GM19397 (cell line): ENCODE measurements around the gene PRPF6.

Source experiments
- ATAC-seq: cut with Tn5 transposase; IDR thresholded peaks from one replicate; pipeline ENCODE4 v1.9.1; 2021; ENCODE audit warnings: mild to moderate bottlenecking, moderate library complexity; ENCODE audit not compliant: unreplicated experiment

The PRPF6 gene

DNA sequence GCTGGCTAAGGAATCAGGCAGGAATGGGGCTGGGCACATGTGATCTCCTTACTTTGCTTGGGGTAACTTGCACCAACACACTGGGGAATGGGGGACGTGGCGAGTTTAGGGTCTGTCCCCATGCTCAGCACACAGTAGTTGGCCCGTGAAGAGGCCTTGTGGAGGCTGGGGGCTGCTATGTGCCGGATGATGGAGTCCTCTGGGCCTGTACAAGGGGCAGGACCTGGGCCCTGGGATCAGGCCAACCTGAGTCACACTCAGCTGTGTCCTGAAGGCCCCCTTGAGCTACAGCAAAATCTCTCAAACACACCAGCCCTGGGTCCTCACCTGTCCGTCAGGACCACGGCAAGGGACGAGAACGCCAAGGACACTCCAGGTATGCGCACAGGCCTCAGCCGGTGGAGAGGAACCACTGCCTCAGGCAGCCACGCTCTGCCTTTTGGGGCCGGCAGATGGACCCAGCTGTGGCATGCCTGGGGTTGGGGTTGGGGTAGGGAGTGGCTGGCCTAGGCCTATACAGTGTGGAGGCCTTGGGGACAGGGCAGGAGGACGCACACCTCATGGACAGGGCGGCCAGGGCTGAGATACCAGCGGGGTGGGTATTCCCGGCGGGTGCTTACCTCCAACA lies 35.8 kb upstream of the PRPF6 start:
- ATAC-seq: no peak

DNA sequence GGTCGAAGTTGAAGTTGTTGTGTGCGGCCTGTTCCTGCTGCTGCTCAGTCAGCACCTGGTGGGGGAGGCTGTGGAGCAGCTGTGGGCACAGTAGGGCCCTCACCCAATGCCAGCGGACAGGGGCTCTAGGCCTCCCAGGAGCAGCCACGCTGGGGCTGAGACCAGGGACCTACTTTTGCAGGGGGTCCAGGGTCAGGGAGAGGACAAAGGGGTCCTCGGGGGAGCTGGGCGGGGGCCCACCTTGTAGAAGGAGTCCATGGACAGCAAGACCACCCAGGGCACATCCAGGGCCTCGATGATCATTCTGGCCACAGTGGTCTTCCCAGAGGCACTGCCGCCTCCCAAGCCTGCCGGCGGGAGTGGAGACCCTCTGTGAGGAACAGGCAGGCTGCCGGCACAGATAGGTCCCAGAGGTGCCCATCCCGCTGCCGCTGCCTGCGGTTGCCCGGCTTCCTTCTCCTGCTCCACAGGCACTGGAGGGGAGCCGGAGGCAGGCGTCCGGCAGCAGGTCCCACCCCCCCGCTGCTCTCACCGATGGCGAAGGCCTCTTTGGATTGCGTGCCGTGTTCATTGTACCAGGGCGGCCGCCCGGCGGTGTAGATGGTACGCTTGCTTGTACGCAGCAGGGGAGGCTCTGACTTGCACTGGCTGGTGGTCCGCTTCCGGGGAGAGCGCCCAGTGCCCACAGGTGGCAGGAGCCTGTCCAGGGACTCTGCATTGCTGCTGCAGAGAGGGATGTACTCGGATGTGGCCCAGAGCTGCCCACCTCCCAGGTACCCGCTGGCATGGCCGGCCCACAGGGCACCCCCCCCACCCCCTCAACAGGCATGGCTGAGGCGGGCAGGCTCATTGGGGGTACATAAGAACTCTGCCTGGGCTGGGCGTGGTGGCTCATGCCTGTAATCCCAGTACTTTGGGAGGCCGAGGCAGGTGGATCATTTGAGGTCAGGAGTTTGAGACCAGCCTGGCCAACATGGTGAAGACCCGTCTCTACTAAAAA lies 34.7 kb upstream of the PRPF6 start:
- ATAC-seq: no peak

DNA sequence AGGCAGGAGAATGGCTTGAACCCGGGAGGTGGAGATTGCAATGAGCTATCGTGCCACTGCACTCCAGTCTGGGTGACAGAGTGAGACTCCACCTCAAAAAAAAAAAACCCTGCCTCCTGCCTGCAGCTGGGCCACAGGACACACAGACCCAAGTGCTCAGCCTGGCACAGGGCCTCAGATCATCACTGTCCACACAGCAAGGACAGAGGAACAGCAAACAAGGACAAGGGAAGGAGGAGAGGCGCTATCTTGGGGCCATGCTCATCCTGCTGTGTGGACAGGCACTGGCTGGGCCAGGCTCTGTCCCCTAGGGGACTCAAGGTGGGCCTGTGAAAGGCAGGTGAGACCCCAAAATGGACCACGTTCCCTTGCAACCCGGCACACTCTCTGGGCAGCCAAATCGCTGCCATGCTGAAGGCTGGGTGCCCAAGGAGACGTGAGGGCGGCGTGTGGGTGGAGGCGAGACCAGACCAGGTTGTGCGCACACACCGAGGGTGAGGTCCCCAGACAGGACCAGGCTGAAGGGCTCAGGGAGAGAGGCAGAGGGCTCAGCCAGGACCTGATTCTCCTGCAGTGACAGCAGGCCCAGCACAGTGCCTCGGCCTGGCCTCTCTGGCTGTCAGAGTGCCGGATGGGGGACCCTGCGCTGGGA lies 33.8 kb upstream of the PRPF6 start:
- no peak for ATAC-seq

DNA sequence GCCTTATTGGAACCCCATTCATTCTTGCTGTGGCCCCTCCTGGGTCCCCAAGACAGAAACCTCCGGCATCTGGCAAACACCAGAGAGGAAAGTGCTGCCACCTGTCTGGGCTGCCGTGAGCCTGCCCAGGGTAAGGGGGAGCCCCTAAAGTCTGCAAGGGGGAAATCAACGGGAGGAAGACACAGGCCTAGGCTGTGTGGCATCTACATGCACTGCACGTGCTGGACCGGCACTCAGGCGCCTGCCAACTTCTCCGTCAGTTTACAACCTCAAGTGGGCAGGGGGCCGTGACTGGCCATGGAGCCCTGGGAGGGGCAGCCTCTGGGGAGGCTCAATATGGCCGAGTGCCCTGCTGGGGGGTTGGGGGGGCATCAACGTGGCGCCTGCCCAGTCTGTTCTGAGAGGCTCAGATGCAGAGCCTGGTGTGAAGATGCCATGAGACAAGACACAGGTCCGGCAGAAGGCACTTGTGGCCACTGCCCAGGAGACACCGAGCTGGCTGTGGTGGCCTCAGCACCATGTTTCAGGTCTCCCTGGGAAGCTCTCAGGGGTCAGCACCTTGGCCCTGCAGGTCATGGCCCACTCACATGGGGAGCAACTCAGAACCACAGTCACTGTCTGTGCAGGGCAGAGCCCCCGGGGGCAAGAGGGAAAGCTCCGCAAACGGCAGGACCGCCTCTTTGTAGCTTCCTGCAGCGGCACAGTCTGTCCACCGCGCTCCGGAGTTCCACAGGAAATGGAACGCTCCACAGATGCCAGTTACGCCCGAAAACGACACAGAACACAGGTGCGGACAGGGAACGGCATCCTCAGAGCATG lies 33.1 kb upstream of the PRPF6 start:
- ATAC-seq: no peak

DNA sequence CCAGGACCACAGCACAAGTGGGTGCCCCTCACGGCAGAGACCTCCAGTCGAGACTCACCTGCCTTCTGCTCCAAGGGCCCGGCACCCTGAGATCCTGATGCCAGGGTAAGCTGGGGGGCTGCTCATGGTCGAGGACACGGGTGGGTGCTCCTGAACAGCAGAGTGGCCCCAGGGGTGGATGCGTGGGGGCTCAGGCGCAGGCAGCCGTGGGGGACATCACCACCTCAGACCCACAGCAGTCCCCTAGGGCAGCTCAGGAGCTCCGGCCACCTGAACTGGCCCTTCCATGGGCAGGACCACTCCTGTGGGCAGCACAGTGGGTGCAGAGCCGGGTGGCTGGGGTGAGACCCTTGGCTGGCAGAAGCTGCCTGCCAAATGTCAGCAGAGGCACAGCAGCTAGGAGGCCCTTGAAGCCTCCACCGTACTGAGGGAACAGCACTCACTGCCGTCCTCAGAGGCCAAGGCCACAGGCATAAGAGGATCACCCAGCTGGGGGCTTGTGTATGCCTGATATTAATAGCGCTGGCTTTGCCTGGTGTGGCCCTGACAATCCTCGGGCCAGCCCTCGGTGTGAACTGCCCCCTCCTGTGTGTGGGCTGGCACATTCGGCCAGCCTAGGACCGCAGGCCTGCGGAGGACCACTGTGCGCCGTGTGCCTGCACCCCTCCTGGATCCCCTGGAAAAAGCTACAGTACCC lies 30.1 kb upstream of the PRPF6 start:
- ATAC-seq: no peak

DNA sequence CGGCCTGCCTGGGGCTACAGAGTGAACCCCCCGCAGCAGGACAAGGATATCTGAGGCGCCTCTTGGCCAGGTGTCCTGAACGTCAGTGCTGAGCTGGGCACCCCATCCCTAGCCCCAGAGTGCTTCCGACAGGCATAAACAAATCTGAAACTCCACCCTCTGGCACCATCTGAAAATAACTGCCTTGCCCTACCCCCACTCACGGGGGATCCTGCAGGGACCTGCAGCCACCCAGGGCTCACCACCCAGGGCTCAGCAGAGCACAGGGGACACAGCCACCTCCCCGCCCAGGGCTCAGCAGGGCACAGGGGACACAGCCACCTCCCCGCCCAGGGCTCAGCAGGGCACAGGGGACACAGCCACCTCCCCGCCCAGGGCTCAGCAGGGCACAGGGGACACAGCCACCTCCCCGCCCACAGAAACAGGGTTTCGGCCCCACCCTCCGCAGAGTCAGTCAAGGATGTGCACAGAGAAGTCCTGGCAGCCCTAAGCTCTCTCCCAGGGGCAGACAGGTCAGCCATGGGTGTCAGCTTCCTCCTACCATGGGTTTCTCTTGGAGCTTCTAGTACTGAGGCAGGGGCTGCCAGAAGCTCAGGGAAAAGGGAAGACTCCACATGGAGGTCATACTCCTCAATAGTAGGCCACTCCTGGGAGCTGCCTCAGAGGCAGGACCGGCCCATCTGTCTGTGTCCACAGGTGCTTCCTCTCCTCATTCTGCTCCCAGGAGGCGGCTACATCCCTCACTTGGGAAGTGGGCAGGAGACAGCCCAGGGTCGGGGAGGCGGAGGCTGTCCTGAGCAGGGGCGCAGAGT lies 29.3 kb upstream of the PRPF6 start:
- ATAC-seq: no peak

DNA sequence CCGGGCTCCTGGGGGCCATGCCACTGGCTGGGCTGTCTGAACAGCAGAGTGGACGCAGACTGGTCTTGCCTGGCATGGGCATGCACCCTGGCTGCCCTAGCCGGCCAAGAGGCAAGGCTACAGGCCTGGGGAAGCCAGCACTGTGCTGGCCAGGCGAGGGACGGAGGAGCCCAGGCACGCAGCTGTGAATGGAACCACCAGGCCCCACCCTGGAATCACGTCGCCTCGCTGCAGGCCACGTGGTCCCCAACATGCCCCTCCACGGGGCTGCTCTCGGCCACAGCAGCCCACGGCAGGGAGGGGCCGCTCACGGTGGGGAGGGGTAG lies 28.8 kb upstream of the PRPF6 start:
- ATAC-seq: no peak

DNA sequence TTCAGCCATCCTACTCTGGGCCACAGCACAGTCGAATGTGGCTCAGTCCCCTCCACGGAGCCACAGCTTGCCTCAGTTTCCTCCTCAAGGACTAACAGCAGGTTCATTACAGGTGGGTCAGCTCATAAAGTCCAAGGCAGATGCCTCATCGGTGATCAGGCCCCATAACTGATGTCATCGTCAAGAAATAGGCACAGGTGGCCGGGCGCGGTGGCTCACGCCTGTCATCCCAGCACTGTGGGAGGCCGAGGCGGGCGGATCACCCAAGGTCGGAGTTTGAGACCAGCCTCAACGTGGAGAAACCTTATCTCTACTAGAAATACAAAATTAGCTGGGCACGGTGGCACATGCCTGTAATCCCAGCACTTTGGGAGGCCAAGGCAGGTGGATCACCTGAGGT lies 28.2 kb upstream of the PRPF6 start:
- ATAC-seq: no peak

DNA sequence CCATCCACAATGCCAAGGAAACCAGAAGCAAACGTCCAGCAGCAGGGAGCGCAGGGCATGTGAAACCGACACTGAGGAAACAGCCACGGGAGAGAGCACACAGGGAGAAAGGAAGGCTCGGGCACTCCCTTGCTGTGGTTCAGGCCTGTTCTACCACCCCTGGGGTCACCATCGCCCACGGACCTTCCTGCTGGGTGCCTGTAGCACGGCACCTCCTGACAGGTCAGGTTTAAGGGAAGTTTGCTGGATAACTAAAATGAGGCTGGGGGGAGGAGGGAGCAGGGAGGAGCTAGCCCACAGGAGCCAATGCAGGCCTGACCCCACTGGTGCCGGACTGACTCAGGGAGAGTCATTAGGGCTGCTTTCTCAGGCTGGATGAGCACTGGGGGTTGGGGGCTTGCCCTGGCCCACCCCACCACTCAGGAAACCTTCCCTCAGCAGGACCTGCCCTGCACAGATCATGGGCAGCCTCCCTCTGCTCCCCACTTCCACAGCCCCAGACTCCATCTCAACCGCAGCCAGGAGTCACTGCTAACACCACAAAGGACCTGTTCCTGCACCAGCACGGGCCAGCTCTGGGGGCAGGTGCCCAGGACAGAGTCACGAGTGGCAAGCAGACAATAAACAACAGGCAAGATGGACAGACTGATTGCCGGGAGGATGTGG lies 27.0 kb upstream of the PRPF6 start:
- no peak for ATAC-seq

DNA sequence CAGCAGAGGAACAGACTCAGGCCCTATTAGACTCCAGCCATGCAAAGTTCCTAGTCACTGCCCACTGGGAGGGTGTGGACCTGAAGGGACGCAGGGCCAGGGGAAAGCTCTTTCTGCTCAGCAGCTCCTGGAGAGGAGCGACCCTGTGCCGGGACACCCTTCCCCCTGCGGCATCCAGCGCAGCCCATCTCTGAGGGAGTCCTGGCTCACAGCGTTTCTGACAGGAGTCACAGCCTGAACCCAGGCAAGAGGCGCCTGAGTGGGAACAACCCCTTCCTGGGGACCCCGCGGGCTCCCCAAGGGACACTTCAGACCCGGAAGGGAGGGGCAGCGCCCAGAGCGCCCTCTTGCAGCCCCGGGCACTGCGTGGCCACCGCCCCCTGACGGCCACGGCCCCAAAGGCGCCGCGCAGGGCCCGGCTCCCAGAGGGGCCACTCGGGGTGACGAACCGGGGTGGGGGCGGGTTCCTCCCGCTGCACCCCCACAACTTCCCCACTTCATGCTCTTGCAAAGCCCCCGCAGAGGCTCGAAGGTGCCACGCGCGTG lies 25.6 kb upstream of the PRPF6 start:
- ATAC-seq: peak; percentile 20

DNA sequence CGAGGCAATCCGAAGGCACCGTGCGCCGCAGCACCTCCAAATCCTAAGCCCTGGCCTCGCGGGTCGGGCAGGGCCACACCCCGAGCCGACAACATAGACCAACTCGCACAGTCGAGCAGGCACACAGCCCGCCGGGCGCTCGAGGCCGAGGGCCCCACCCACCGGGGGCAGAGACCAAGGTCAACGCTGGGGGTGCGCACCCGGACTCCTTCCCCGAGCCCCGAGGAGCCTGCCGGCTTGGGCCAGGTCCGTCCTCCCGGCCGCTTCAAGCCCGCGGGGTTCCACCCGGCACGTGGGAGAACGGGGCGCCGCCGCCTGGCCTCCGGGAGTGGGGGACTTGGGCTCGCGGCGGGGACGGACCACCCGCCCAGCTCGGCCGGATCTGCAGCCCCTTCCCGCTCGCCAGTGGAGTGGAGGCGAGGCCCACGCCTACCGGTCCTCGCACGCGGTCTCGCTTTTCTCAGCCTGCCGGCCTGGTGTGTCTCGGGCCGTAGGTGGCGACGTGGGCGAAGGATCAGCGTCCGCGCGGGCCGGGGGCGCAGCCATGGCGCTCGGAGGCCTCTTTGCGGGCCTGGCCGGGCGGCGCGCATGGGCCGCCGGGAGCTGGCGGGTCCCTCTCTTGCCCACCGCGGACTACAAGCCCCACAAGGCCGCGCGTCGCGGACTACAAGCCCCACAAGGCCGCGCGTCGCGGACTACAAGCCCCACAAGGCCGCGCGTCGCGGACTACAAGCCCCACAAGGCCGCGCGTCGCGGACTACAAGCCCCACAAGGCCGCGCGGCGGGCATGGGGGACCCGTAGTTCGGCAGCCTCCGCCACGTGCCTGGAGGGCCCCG lies 24.9 kb upstream of the PRPF6 start, which contains the start of gene UCKL1:
Gene UCKL1, minus strand, starts transcription at position 590 of the 837 bp plus-strand sequence. Its CDS starts 44 bp downstream, at position 546.
- ATAC-seq: peak; percentile 62

DNA sequence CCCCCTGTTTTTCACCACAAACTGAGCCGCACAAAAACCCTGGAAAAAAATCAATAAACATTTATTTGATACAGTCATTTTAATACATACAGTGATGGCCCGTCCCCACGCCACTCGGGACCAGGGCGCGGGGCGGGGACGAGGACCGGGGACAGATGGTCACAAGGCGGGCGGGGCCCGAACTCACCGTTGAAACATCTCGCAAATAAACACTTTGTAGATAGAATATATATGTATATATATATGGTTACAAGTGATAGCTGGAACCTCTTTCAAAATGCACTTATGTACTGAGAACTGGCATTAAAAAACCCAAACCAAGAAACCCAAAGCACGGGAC lies 24.3 kb upstream of the PRPF6 start:
- ATAC-seq: peak; percentile 16

DNA sequence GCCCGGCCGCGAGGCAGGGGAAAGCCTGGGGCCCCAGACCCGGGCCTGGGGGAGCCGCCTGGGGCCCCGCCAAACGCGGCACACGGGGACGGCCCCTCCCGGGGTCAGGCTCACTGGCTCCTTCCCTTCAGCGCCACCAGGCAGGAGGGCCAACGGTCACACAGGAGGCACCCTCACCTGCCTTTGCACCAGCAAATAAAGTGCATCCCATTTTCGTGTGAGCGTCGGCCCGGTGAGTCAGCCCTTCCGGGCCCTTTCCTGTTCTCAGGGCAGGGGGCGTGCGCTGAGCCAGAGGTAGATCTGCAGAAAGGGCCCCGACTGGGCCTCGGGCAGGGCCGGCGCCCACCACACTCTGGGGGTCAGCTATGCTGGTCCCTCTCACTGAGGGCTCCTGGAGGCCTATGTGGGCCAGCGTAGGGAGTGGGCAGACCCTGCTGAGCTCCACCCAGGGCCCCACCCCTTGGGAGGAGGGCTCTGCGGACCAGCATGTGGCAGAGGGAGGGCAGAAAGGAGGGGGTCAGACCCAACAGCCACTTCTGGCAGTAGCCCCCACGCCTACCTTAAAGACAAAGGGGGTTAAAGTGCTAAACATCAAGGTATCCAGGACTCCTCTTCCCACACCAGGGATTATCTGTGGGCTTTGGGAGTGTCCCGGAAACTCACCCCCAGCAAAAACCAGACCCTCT lies 23.8 kb upstream of the PRPF6 start:
- peak; percentile 23 for ATAC-seq

DNA sequence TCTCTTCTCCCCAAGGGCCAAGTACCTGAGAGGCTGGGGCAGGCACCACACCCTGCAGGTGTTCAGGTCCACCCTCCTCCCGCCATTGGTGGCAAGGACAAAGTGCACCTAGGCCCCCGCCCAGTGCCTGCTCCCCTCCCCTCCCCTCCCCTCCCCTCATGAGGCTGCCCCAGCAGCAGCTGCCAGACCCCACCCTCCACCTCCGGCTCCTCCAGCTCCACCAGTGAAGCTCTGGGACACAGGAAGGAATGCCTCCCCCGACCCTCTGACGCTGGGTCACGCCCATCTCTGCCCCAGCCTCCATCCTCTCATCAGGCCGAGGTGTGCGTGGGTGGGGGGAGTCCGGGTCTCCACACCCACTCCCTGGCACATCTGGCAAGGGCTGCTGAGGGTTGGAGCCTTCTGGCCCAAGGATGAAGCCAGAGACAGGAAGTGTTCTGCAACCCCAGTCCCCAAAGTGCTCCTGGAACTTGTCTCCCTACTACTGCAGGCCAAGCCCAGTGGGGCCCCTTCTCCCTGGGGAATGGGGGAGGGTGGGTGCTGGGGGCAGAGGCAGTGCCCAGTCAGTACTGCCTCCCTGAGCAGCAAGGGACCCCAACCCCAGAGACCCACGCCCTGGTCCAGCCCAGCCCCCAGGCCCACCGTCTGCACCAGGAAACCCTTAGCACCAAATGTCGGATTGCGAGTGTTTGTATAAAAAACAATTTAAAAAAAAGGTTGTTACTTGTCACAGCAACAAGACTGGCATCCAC lies 23.1 kb upstream of the PRPF6 start:
- ATAC-seq: no peak

DNA sequence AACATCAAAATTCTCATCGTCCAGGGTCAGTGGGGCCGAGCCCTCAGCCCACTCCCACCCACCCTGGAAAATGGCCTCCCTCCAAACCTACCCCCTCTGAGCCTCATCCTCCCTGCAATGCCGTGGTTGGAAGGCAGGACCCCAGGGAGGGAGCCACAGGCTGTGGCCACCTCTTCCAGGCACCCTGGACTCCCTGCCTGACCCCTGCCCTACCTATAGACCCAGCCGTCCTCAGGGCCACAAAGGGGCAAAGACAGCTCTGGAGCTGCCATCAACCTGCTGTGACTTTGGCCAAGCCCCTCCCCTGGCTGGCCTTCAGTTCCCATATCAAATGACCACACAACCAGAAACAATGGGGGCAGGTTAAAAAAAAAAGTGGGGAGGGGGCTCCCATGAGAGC lies 22.5 kb upstream of the PRPF6 start:
- ATAC-seq: no peak

DNA sequence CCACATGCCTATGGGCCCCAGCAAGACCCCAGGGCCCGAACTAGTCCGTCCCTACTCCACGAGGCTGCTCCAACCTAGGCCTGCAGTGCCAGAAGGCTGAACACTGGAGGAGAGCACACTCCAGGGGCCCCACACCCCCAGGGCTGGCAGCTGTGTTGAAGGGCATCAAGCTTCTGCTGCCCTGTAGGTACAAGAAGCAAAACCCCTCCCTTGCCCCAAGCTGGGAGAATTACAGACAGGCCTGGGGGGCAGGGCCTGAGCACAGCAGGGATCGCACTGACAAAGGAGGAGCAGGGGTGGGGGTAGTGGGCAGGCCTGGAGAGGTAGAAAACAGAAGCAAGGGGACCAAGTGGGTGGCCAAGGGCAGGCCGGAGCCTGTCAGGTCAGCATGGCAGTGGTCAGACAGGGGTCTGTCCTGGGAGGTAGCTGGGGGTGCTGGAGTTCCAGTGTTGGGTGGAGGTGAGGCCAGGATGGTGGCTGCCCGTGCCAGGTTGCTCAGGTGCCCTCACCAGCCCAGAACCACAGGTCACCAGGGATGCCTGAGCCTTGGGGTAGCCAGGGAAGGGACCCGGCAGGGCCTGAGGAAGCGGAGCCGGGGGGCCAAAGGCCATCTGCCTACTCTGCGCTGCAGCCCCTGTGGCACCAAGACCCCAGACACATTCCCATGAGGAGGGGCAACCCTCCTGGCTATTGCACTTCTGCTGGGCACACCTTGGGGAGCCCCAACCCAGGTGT lies 21.8 kb upstream of the PRPF6 start:
- no peak for ATAC-seq
